Mesendoderm (in vitro differentiated cells): ENCODE measurements around the gene PKNOX2.

Source experiments
- DNase-seq: peaks from one replicate; pipeline ENCODE4 v3.0.0; 2013
- H2AK5ac ChIP-seq: 2 replicates; pipeline ENCODE4 v1.6.1; 2013; ENCODE audit warnings: low read length, inconsistent platforms
- H2BK120ac ChIP-seq: 2 replicates; pipeline ENCODE4 v1.6.1; 2013; ENCODE audit warnings: low read depth, mild to moderate bottlenecking, low read length, moderate library complexity, mixed read lengths
- H2BK15ac ChIP-seq: replicated peaks from 2 replicates; pipeline ENCODE4 v1.6.1; 2013; ENCODE audit warnings: low read depth, mild to moderate bottlenecking, moderate library complexity
- H2BK5ac ChIP-seq: 2 replicates; pipeline ENCODE4 v1.6.1; 2013; ENCODE audit warnings: low read length, inconsistent platforms
- H3K18ac ChIP-seq: 2 replicates; pipeline ENCODE4 v1.6.1; 2013; ENCODE audit warnings: mild to moderate bottlenecking, low read length, mixed read lengths
- H3K23ac ChIP-seq: one replicate; pipeline ENCODE4 v1.6.1; 2013; ENCODE audit warnings: low read length
- H3K27ac ChIP-seq: 2 replicates; pipeline ENCODE4 v1.5.1; 2013; ENCODE audit warnings: low read depth, mild to moderate bottlenecking, inconsistent platforms, low read length, moderate library complexity
- H3K27me3 ChIP-seq: 2 replicates; pipeline ENCODE4 v1.6.1; 2013; ENCODE audit warnings: low read length, control low read depth, mild to moderate bottlenecking, inconsistent platforms; ENCODE audit not compliant: insufficient read depth, poor library complexity
- H3K36me3 ChIP-seq: 2 replicates; pipeline ENCODE4 v1.6.1; 2013; ENCODE audit warnings: low read length, inconsistent platforms; ENCODE audit not compliant: control insufficient read depth, insufficient read depth
- H3K4ac ChIP-seq: one replicate; pipeline ENCODE4 v1.6.1; 2013; ENCODE audit warnings: low read depth, mild to moderate bottlenecking, low read length, moderate library complexity
- H3K4me1 ChIP-seq: 2 replicates; pipeline ENCODE4 v1.6.1; 2013; ENCODE audit warnings: low read depth, low read length, inconsistent platforms; ENCODE audit not compliant: control insufficient read depth
- H3K4me2 ChIP-seq: 2 replicates; pipeline ENCODE4 v1.6.1; 2013; ENCODE audit warnings: low read length
- H3K4me3 ChIP-seq: 2 replicates; pipeline ENCODE4 v1.5.1; 2013; ENCODE audit warnings: mild to moderate bottlenecking, low read length
- H3K56ac ChIP-seq: one replicate; pipeline ENCODE4 v1.6.1; 2013; ENCODE audit warnings: low read length
- H3K79me1 ChIP-seq: 2 replicates; pipeline ENCODE4 v1.6.1; 2013; ENCODE audit warnings: low read length, inconsistent platforms
- H3K79me2 ChIP-seq: 2 replicates; pipeline ENCODE4 v1.6.1; 2013; ENCODE audit warnings: mild to moderate bottlenecking, low read length; ENCODE audit not compliant: control insufficient read depth, insufficient read depth
- H3K9ac ChIP-seq: 2 replicates; pipeline ENCODE4 v1.6.1; 2013; ENCODE audit warnings: low read length, inconsistent platforms
- H4K5ac ChIP-seq: one replicate; pipeline ENCODE4 v1.6.1; 2013; ENCODE audit warnings: low read length
- H4K8ac ChIP-seq: one replicate; pipeline ENCODE4 v1.6.1; 2013; ENCODE audit warnings: low read depth, mild to moderate bottlenecking, control low read depth, low read length, moderate library complexity
- whole genome bisulfite sequencing: extraction: QIAGEN DNeasy Blood & Tissue Kit; methylation state at CpG from one replicate; pipeline ENCODE4 v1.1.7; 2013; ENCODE audit warnings: low lambda C conversion rate, missing lambda C conversion rate; ENCODE audit not compliant: insufficient coverage; ENCODE audit errors: extremely low coverage; 5-methylcytosine and 5-hydroxymethylcytosine counted together

PKNOX2 gene

GRCh38 chr11:125428486-125429173 is 264.1 kb downstream of the PKNOX2 start:
- no peak overlapping the region for H4K8ac ChIP-seq
- no peaks in the 10 kb centered on the region for H3K79me2 ChIP-seq
- DNase-seq: peak; percentile 28
- no peak overlapping the region for H2AK5ac ChIP-seq
- H3K27ac ChIP-seq: no peak overlapping the region
- no peak overlapping the region for H3K4me2 ChIP-seq
- no peak overlapping the region for H4K5ac ChIP-seq
- no peak overlapping the region for H3K18ac ChIP-seq
- H2BK5ac ChIP-seq: no peak overlapping the region
- no peak overlapping the region for H3K4me3 ChIP-seq
- no peak overlapping the region for H2BK15ac ChIP-seq
- H3K79me1 ChIP-seq: no peaks in the 10 kb centered on the region
- H3K9ac ChIP-seq: no peak overlapping the region
- H3K27me3 ChIP-seq: no peaks in the 10 kb centered on the region
- no peak overlapping the region for H3K4ac ChIP-seq
- no peak overlapping the region for H3K56ac ChIP-seq
- no peaks in the 10 kb centered on the region for H3K36me3 ChIP-seq
- H2BK120ac ChIP-seq: no peak overlapping the region
- WGBS: no CpG with 5 or more reads among the region's 11 CpGs
- H3K23ac ChIP-seq: no peak overlapping the region
- H3K4me1 ChIP-seq: peaks cover 1% of the 10 kb centered on the region

GRCh38 chr11:125429174-125429707 is 264.7 kb downstream of the PKNOX2 start:
- Histone ChIP-seq H3K27ac (no peak overlapping the region), H3K23ac (no peak overlapping the region), H3K4me3 (no peak overlapping the region), H4K8ac (no peak overlapping the region), H2BK15ac (no peak overlapping the region), H3K4me1 (peaks cover 3% of the 10 kb centered on the region), H3K79me2 (no peaks in the 10 kb centered on the region), H2BK120ac (no peak overlapping the region), H2BK5ac (no peak overlapping the region), H3K9ac (no peak overlapping the region), H3K56ac (peak overlapping the region; percentile 25), H4K5ac (no peak overlapping the region), H3K36me3 (no peaks in the 10 kb centered on the region), H3K27me3 (no peaks in the 10 kb centered on the region), H3K4me2 (no peak overlapping the region), H2AK5ac (no peak overlapping the region), H3K4ac (no peak overlapping the region), H3K18ac (no peak overlapping the region), H3K79me1 (no peaks in the 10 kb centered on the region)
- peak; percentile 85 for DNase-seq
- WGBS: no CpG with 5 or more reads among the region's 6 CpGs

GRCh38 chr11:125429807-125430678 is 265.5 kb downstream of the PKNOX2 start:
- Histone ChIP-seq H3K23ac (no peak overlapping the region), H2AK5ac (no peak overlapping the region), H3K4me3 (no peak overlapping the region), H3K9ac (no peak overlapping the region), H3K27me3 (no peaks in the 10 kb centered on the region), H4K8ac (no peak overlapping the region), H3K79me1 (no peaks in the 10 kb centered on the region), H3K4me2 (no peak overlapping the region), H4K5ac (no peak overlapping the region), H3K36me3 (no peaks in the 10 kb centered on the region), H2BK5ac (no peak overlapping the region), H3K79me2 (no peaks in the 10 kb centered on the region), H2BK15ac (no peak overlapping the region), H3K4ac (no peak overlapping the region), H3K56ac (no peak overlapping the region), H3K4me1 (peaks cover 3% of the 10 kb centered on the region), H2BK120ac (no peak overlapping the region), H3K27ac (no peak overlapping the region), H3K18ac (no peak overlapping the region)
- no peak for DNase-seq
- no CpG with 5 or more reads among the region's 18 CpGs for WGBS

- WGBS: no CpG with 5 or more reads among the region's 8 CpGs
- Histone ChIP-seq H3K9ac (no peak overlapping the region), H3K4ac (no peak overlapping the region)
These were observed 266.5 kb downstream of the PKNOX2 start for GRCh38 chr11:125431009-125431408.

GRCh38 chr11:125431481-125431880 is 266.9 kb downstream of the PKNOX2 start:
- Histone ChIP-seq H3K18ac (no peak overlapping the region), H3K23ac (no peak overlapping the region), H3K27ac (no peak overlapping the region), H4K8ac (no peak overlapping the region), H3K4me3 (no peak overlapping the region), H3K9ac (no peak overlapping the region), H3K4ac (no peak overlapping the region), H3K79me1 (no peaks in the 10 kb centered on the region), H3K56ac (no peak overlapping the region), H3K4me1 (peaks cover 3% of the 10 kb centered on the region), H3K36me3 (no peaks in the 10 kb centered on the region), H4K5ac (no peak overlapping the region), H2BK5ac (no peak overlapping the region), H3K4me2 (no peak overlapping the region), H2BK15ac (no peak overlapping the region), H3K27me3 (no peaks in the 10 kb centered on the region), H3K79me2 (no peaks in the 10 kb centered on the region), H2AK5ac (no peak overlapping the region), H2BK120ac (no peak overlapping the region)
- DNase-seq: no peak
- WGBS: no CpG with 5 or more reads among the region's 8 CpGs

More at GRCh38 chr11:125431009-125431408, 266.5 kb downstream of the PKNOX2 start:
- Histone ChIP-seq H3K79me1 (no peaks in the 10 kb centered on the region), H3K4me1 (peaks cover 3% of the 10 kb centered on the region), H4K8ac (no peak overlapping the region), H3K36me3 (no peaks in the 10 kb centered on the region), H3K79me2 (no peaks in the 10 kb centered on the region), H2AK5ac (no peak overlapping the region), H3K4me2 (no peak overlapping the region), H3K27ac (no peak overlapping the region), H4K5ac (no peak overlapping the region), H3K23ac (no peak overlapping the region), H3K4me3 (no peak overlapping the region), H2BK15ac (no peak overlapping the region), H3K56ac (no peak overlapping the region), H2BK5ac (no peak overlapping the region), H2BK120ac (no peak overlapping the region), H3K27me3 (no peaks in the 10 kb centered on the region), H3K18ac (no peak overlapping the region)
- no peak for DNase-seq
